Activated effector memory CD4-positive, alpha-beta T cell treated with anti-CD3 and anti-CD28 coated beads, Interleukin-2, amount 50 U/mL, for 16 hours (primary cell): Measurements from ENCODE around the gene CSNK2A3.
"Not testable (repeated sequence)": the region's sequence is repeated elsewhere in the genome, so short reads cannot be mapped to it uniquely, and the experiment has no call there.

Source experiments
- DNase-seq: peaks from one replicate; pipeline ENCODE4 v3.0.0-alpha.2; 2020

The CSNK2A3 gene

DNA sequence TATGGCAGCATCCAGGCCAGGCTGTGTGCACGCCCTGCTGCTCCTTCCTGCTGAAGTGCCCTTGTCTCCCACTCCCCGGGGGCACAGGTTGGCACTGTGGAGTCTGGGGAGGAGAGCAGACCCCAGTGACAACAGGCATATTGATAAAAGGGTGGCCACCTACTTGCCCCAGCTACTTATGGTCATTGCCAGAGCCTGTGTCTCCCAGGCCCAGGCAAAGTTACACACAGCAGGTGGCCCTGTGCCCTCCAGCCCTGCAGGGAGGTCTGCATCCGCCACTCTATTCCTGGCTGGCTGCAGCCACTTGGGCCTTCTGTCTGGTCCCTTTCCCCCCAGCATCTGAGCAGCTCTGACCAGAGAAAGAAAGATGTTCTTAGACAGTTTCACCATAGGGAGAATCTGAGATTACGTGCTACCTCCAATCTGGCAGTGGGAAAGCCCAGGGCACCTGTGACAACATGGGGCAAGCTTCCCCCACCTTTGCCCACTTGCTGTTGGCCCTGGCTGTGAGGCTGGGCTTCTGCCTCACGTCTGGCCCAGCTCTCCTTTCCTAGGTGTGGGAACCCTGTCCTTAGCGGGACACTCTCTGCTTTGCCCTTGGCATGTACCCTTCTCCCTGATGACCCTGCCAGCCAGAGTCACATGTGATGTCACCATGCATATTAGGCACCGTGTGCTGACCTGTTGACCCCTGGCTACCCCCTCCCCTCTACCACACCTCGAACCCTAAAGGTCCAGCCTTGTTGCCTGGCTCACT lies 25.3 kb upstream of the CSNK2A3 start:
- no peak for DNase-seq

GRCh38 chr11:11374358-11375148 lies 21.5 kb upstream of the CSNK2A3 start:
- DNase-seq = no peak

GRCh38 chr11:11373934-11374333 lies 20.9 kb upstream of the CSNK2A3 start:
- DNase-seq = no peak

DNA sequence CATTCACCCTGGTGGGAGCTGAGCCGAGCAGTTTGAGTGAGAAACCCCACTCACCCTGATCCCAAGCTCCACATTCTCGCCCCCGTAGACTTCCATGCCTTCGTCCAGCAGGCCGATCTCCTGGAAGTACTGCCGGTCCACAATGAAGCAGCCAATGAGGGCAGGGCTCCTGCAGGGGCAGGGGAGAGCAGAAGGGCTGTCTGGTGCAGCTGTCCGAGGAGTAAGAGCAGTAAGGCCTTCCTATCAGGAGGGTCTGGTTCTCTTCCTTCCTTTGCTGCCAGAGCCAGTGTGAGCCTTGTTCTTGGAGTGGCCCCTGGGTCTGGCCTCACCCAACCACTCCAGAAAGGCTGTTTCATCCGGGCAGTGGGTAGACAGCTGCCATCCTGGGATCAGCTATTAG lies 19.4 kb upstream of the CSNK2A3 start:
- no peak for DNase-seq

- no peak for DNase-seq
These were observed 17.9 kb upstream of the CSNK2A3 start for GRCh38 chr11:11370962-11371303.

- DNase-seq = no peak
These were observed 17.4 kb upstream of the CSNK2A3 start for GRCh38 chr11:11370255-11370961.

GRCh38 chr11:11366793-11367192 lies 13.7 kb upstream of the CSNK2A3 start:
- no peak for DNase-seq

DNA sequence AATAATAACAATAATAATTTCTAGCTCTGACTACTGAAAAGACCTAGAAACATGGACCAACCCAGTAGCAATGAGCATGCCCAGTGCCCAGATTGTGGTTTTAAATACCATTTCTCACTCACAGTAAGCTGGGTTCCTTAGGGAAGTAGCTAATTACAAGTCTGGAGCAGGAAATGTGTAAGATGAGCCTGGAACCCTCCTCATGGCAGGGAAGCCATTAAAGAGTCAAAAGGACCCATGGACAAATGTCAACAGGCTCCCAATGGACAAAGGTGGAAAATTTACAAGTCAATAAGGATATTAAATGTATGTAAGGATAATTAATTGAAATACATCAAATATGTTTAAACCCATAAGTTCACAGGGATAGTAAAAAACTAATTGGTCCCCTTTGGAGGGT lies 10.6 kb upstream of the CSNK2A3 start:
- no peak for DNase-seq

DNA sequence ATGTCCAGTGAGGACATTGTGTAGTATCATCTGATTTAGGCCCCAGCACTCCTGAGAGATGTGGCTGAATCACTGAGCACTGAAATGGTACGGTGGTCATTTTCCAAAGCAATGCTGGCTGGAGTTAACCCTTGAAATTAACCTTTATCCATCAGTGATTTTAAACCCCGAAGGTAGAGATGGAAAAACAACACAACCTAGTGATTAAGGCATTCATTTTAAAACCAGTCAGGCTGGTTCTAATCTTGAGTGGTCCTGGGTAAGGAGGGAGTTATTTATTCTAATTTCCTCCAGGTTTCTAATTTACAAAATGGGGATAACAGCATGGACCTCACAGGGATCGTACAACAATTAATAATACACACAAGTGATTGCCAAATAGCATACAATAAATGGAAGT lies 6.6 kb upstream of the CSNK2A3 start:
- DNase-seq = no peak

DNA sequence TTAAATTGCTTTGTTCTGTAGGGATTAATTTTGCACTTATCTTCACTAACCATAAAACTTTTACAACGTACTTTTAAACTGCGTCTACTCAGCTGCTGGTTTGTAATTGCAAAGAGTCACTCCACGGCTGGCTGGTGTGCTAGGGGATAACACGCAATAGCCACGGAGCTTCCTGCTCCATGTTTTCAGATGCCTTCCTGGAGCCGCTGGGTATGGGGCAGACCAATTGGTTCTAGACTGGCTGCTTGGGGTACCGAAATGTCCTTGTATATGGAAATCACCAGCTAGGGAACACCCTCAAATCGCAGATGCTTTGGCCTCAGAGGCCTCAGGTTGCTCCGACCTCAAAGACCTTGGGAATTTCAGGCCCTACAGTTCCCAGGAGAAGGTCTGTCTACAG lies 3.8 kb upstream of the CSNK2A3 start:
- DNase-seq = no peak

DNA sequence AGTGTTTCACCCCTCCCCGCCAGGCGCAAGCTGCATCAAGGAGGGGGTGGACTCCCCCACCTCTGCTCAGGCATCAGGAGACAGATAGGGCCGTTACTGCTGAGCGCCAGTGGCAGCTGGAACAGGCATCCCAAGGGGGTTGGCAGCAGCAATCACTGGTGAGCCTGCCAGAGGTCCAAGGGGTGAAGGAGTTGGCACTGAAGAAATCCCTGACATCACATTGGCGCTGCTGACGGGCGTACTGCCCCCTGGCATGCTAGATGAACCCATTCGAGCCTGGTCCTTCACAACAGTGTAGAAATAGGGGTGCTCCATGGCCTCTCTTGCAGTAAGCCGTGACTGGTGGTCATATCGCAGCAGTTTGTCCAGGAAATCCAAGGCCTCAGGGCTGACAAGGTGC lies 1.2 kb downstream of the CSNK2A3 start:
- not testable (repeated sequence) for DNase-seq

DNA sequence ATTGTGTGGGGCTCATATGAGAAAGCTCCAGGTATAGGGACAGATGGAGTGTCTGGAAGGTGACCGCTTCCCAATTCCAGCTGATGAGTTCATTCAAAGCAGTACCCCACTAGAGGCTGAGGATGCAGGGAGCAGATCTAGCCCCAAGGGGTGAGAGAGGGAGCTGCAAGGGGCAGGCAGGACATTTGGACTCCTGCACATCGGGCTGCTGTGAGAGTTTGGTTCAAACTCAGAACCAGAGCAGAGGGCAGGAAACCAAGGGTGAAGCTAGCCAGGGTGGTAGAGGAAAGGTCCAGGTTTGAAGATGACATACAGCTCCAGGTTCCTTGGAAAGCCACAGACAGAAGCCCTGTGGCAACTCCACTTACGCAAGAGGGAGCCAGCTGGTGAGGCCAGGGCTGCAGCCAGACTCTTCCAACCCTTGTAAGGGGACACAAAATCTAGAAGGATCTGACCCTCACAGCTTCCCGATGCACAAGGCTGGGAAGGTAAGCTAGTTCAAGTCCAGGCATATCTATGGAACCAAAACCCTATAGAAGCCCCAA lies 1.9 kb downstream of the CSNK2A3 start:
- DNase-seq = no peak

DNA sequence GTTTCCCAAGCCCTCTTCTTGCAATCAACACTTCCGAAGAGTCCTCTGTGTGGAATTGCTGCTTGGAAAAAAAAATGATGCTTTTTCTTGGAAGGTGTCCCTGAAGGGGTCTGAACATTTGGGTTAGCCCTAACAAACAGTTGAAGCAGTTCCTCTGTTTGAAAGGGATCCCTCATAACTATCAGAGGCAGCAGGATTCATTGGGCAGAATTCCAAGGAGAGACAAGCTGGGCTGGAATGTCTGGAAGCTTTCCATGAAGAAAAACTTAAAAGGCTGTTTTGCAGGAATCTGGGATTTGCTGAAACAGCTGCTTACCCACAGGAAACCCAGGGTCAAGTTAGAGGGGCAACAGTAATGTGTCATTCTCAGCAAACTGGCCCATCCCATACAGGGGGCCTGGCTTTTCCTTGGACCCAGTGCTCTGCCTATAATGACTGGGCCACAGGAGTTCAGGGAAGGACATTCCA lies 3.1 kb downstream of the CSNK2A3 start:
- no peak for DNase-seq

GRCh38 chr11:11349106-11349825 lies 3.8 kb downstream of the CSNK2A3 start:
- DNase-seq = no peak

- no peak for DNase-seq
These were observed 4.7 kb downstream of the CSNK2A3 start for GRCh38 chr11:11348303-11348702.

DNA sequence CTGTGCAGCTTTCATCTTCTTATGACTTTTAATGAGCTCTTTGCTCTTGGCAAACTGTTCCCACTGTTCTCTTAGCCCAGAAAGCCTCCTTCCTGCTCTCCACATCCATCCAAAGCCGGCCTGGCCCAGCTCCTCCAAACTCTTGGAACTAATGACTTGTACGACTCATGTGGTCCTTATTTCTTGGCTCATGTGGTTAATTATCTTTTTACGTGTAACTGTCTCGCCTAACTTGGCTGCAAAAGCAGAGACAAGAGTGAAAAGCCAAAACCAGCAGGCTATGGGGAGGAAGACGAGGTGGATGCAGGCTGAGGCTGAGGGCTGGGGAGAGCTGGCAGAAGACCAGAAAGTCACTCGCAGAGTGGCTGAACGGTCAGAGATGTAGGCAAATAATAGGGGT lies 5.5 kb downstream of the CSNK2A3 start:
- no peak for DNase-seq

- DNase-seq = no peak
These were observed 6.7 kb downstream of the CSNK2A3 start for GRCh38 chr11:11346303-11346702.

DNA sequence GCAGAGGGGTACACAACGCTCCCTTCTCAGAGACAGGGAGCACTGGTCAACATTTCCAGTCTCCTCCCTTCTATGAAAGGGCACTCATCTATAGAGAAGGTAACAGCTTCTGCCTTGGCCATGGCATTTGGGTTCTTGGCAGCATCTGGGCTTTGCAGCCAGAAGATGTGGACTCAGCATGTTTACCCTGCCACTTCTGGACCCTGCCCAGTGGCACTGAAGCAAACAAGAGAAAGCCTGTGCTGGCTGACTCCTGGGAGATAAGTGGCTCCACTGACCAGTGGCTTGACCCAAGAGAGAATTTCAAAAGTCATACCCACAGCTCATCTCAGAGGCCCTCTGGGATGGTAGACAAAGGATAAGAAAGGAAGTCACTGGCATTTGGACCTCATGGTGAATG lies 8.0 kb downstream of the CSNK2A3 start:
- DNase-seq = no peak

- DNase-seq = no peak
These were observed 9.0 kb downstream of the CSNK2A3 start for GRCh38 chr11:11344045-11344444.

DNA sequence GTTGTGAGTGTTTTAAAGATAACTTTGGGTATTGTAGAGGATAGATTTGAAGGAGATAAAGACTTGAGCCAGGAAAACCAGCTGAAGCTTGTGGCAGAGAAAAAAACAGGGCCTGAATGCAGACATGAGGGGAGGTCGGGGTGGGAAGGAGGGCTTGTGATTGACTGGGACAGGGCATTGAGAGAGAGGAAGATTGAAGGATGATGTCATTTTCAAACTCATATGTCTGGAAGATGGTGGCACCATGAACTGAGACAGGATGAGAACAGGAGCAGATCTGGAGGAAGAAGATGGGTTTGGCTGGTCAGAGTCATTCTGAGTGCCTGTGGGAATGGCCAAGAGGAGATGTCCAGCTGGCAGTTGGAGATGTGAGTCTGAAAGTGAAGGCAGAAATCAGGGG lies 14.7 kb downstream of the CSNK2A3 start:
- no peak for DNase-seq

DNA sequence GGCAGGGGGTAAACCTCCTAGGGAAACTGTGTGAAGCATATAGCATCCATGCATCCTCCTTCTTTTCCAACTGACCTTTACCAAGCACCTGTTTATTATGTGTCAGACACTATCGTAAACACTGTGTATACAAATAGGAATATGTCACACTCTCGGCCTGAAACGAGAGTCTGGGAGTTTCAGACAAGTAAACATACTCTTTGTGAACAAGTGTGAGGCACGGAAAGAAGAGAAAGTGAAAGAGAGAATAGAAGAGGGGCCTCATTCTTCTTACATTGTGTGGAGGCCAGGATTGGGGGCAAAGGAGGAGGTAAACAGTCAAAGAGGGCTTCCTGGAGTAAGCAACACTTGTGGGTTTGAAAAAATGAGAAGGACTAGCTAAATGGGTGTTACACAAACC lies 16.4 kb downstream of the CSNK2A3 start:
- DNase-seq = no peak

DNA sequence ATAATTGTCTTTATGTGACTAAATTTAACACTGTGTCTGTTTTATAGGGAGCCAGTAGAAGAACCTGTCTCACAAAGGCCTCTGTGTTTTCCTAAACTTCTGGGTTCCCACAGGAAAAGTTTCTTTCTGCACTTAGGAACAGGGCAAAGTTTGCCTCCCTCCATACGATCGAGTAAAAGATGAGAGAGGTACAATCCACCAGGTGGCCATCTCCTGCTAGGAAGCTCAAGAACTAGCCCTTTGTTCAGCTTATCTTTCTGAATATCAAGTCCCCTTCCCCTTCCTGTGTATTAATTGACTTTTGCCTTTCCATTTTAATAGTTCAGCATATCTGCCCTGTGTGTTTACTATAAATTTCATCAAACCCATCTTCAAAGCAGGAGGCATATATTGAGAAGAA lies 18.0 kb downstream of the CSNK2A3 start:
- DNase-seq = no peak

- DNase-seq = no peak
These were observed 18.4 kb downstream of the CSNK2A3 start for GRCh38 chr11:11334607-11335006.
